Kidney epithelial cell (primary cell): ENCODE measurements around the gene TSEN15. TPM values are rescaled to one million over a fixed set of nuclear protein-coding genes. Genes with fewer than 3 reads are reported as not detected.

Experiments used
- DNase-seq: peaks from one replicate; pipeline ENCODE4 v3.0.0-alpha.2; 2010; ENCODE audit warnings: low read depth
- H3K27me3 ChIP-seq: 2 replicates; pipeline ENCODE4 v1.6.0; 2011; ENCODE audit warnings: low read length; ENCODE audit not compliant: control insufficient read depth, insufficient read depth
- H3K36me3 ChIP-seq: 2 replicates; pipeline ENCODE4 v1.5.1; 2011; ENCODE audit warnings: low read length; ENCODE audit not compliant: control insufficient read depth, insufficient read depth
- H3K4me3 ChIP-seq: 2 replicates; pipeline ENCODE4 v1.5.1; 2011; ENCODE audit warnings: low read depth, mild to moderate bottlenecking, control low read depth, low read length
- total RNA-seq: library from RNA; depleted of rRNA; stranded (reverse); fragments of >200 nt; gene quantifications from 2 replicates; pipeline ENCODE4 v1.2.3, GENCODE V29; 2015
- TF ChIP-seq, protein P1 (sequence below): IDR thresholded peaks from 2 replicates; pipeline ENCODE4 v1.5.1; 2011; ENCODE audit warnings: mild to moderate bottlenecking, moderate library complexity, low read length, control low read depth, inconsistent platforms; ENCODE audit not compliant: insufficient read depth, poor library complexity, severe bottlenecking

The TSEN15 gene
- total RNA-seq, 1 donor from 2014 or later = 50.1 TPM

DNA sequence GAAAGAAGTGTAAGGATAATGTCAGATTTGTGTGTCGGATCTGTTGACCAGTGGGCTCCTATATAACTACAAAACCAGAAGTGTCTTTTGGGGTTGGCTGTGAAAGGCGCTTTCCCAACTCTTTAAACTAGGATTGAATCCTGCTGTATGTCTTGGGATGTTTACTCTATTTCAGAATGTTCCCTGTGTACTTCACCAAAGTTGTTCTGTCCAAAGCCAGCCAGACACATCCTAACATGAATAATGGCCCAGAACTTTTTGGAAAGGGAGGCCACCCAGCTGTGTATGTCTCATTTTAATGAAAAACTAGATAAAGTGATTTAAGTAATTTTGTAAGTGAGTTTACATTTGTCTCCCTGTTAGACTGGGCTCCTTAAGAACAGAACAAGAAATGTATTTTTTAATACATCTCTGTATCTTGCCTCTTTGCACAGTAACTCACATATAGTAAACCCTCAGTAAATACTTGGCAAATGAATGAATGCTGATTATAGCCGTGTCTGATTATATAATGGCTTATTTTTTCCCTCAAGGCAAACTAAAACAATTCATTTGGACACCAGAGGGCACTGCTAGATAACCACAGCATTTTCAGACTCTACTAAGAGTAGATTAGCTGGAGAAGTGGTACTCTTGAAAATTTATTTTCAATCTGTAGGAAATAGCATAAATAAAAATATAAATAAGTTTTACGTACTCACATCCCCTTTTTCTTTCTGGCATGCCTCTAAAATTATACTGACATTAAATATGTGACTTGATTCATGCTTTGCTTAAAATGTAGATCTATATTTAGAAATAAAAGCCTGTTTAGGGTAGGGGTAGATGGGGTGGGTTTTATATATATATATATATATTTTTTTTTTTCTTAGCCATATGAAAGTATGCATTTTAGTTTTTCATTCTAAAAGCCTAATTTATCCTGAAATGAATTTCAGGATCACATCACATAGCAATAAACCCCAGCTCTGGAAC is 23.8 kb downstream of the TSEN15 start:
- DNase-seq = no peak
- H3K36me3 ChIP-seq = no peaks in the 10 kb centered on the region
- H3K4me3 ChIP-seq = no peak overlapping the region
- TF ChIP-seq, protein P1, sequence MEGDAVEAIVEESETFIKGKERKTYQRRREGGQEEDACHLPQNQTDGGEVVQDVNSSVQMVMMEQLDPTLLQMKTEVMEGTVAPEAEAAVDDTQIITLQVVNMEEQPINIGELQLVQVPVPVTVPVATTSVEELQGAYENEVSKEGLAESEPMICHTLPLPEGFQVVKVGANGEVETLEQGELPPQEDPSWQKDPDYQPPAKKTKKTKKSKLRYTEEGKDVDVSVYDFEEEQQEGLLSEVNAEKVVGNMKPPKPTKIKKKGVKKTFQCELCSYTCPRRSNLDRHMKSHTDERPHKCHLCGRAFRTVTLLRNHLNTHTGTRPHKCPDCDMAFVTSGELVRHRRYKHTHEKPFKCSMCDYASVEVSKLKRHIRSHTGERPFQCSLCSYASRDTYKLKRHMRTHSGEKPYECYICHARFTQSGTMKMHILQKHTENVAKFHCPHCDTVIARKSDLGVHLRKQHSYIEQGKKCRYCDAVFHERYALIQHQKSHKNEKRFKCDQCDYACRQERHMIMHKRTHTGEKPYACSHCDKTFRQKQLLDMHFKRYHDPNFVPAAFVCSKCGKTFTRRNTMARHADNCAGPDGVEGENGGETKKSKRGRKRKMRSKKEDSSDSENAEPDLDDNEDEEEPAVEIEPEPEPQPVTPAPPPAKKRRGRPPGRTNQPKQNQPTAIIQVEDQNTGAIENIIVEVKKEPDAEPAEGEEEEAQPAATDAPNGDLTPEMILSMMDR = peak; percentile 63
- H3K27me3 ChIP-seq = no peaks in the 10 kb centered on the region

- TF ChIP-seq, protein P1 = no peak
- no peak overlapping the region for H3K4me3 ChIP-seq
- no peaks in the 10 kb centered on the region for H3K36me3 ChIP-seq
- no peak for DNase-seq
- no peaks in the 10 kb centered on the region for H3K27me3 ChIP-seq
Measured at GRCh38 chr1:184078564-184079249, 27.2 kb downstream of the TSEN15 start.

- Histone ChIP-seq H3K4me3 (no peak overlapping the region), H3K27me3 (no peaks in the 10 kb centered on the region), H3K36me3 (no peaks in the 10 kb centered on the region)
- TF ChIP-seq, protein P1 = no peak
- no peak for DNase-seq
Measured at GRCh38 chr1:184080309-184080708, 28.8 kb downstream of the TSEN15 start.

DNA sequence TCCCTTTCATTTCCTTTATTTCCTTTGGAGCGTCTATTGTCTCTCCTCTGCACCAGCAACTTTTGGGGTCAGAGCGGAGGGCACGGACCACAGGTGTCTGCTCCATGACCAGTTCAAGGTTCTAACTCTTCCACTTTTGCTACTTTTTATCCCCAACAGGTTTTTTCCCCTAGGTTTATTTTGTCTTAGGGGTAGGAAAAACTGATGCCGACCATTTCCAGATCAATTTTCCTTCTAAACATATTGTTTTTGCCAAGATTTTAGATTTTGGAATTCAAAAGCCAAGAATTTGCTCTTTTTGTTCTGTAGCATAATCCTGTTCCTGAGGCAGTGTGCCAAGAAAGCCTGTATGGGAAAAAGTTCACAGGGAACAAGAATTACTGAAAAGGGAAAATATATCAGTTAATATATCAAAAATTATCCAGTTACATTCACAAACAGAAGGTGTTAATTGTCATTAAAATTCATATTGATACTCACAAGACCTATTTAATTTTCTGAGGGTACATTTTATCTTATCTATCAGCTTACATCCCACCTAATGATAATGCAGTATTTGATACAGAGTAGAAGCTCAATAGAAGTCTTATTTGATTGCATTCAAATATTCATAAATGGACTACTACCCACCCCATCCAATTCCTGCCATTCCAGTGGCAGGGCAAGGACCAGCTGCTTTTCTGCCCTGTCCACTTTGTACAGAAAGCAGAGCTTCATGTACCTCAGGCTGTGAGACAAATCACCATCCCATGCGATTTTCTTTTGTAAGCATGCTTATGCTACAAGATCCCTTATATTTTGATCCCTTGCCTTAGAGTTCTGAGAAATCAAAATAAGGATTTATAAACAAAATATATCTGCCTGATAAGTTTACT is 31.2 kb downstream of the TSEN15 start:
- TF ChIP-seq, protein P1 = no peak
- DNase-seq = no peak
- H3K36me3 ChIP-seq = no peaks in the 10 kb centered on the region
- H3K27me3 ChIP-seq = no peaks in the 10 kb centered on the region
- no peak overlapping the region for H3K4me3 ChIP-seq

DNA sequence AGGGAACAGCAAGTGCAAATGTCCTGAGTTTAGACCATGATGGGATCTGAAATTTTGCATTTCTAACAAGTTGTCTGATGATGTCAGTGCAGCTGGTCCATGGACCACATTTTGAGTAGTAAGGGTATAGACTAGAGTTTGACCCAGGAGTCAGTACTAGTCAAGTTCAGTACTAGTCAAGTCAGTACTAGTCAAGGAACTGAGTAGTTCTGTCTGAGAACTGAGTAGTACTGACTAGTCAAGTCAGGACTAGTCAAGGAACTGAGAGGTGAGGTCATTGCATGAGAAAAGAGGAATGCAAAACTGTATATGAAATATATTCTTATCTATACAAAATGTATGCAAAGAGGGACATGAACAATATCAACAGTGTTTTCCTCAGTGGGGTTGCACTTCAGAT is 34.1 kb downstream of the TSEN15 start:
- H3K4me3 ChIP-seq = no peak overlapping the region
- H3K27me3 ChIP-seq = no peaks in the 10 kb centered on the region
- no peak for DNase-seq
- H3K36me3 ChIP-seq = no peaks in the 10 kb centered on the region
- TF ChIP-seq, protein P1 = no peak
